MM.1S (cell line): Measurements from ENCODE around the gene GZMM.

Experiments used
- CTCF ChIP-seq: fragments of 300-600 bp; sonication (generic); IDR thresholded peaks from 2 replicates; pipeline ENCODE4 v1.5.1; 2016; ENCODE audit warnings: antibody characterized with exemption, low read length, mixed read lengths
- EZH2 ChIP-seq: fragments of 300-600 bp; sonication (generic); optimal IDR thresholded peaks from 2 replicates; pipeline ENCODE3; 2017; ENCODE audit warnings: low read depth, mild to moderate bottlenecking, antibody characterized with exemption, low read length, mixed read lengths

DNA sequence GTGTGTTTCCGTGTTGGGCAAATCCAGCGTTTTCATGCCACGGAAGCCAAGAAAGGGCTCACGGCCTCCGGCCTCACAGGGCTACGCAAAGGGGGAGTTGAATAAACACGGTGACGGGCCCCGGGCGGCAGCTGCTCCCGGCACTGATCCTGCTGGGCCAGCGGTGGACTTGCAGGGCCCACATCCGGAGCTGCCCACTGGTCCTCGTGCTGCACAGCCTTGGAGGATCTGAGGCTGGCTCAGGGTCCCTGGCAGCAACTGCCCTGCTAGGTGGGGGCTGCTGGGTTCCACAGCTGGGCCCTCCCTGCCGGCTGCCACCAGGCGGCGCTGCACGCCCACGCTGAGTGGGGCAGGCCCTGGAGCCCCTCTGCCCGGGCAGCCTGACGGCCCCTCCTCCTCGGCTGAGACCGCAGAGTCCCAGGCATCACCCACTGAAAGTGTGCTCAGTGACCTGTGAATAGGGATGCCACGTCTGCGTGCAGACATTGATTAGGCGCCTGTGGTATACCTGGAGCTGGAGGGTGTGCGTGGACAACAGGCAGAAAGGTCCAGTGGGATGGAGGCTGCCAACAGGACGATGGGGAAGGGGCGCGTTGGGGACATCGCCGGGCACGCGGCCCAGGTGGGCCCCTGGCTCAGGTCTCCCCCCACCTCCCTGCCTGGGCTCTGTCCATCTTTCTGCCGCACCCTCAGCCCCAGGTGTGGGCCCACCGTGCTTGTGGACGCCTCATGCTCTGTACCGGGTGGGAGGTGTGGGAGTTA, 40.6 kb downstream of the GZMM start:
- TF ChIP-seq CTCF (peak; percentile 88), EZH2 (no peak)
